GM12801 (cell line): ENCODE measurements around the gene MAFB.

Experiments used
- CTCF ChIP-seq: IDR thresholded peaks from one replicate; pipeline ENCODE4 v1.5.1; 2011; ENCODE audit warnings: control low read depth; ENCODE audit not compliant: insufficient read length; ENCODE audit errors: extremely low read depth

The MAFB gene

GRCh38 chr20:40663991-40664880 is 24.8 kb downstream of the MAFB start:
- TF ChIP-seq CTCF, result no peak

GRCh38 chr20:40663304-40663790 is 25.7 kb downstream of the MAFB start:
- no peak for TF ChIP-seq CTCF

GRCh38 chr20:40659567-40659966 is 29.5 kb downstream of the MAFB start:
- TF ChIP-seq CTCF, result no peak

- no peak for TF ChIP-seq CTCF
Measured at GRCh38 chr20:40658509-40658908, 30.5 kb downstream of the MAFB start.

- no peak for TF ChIP-seq CTCF
Measured at GRCh38 chr20:40657526-40657925, 31.5 kb downstream of the MAFB start.

- TF ChIP-seq CTCF, result no peak
Measured at GRCh38 chr20:40655451-40655850, 33.6 kb downstream of the MAFB start.

- no peak for TF ChIP-seq CTCF
Measured at GRCh38 chr20:40654876-40655275, 34.2 kb downstream of the MAFB start.
